Type B pancreatic cell (in vitro differentiated cells): ENCODE results near the gene LINC00237. TPM values are rescaled to one million over a fixed set of nuclear protein-coding genes. Genes with fewer than 3 reads are reported as not detected.

ENCODE experiments used
- DNase-seq: peaks from one replicate; pipeline ENCODE4 v3.0.0; 2021; ENCODE audit warnings: mixed read lengths; ENCODE audit not compliant: unreplicated experiment; ENCODE audit errors: extremely low spot score
- H3K27ac Mint-ChIP-seq: 2 replicates; pipeline ENCODE4 v1.8.0; 2021; ENCODE audit warnings: mild to moderate bottlenecking, mixed read lengths
- H3K27me3 Mint-ChIP-seq: 2 replicates; pipeline ENCODE4 v1.8.0; 2021; ENCODE audit warnings: mixed read lengths
- H3K36me3 Mint-ChIP-seq: 2 replicates; pipeline ENCODE4 v1.8.0; 2021; ENCODE audit warnings: mixed read lengths
- H3K4me1 Mint-ChIP-seq: one replicate; pipeline ENCODE4 v1.8.0; 2021; ENCODE audit warnings: mixed read lengths; ENCODE audit not compliant: unreplicated experiment
- H3K4me3 Mint-ChIP-seq: 2 replicates; pipeline ENCODE4 v1.8.0; 2021; ENCODE audit warnings: mild to moderate bottlenecking, mixed read lengths
- H3K9me3 Mint-ChIP-seq: 2 replicates; pipeline ENCODE4 v1.8.0; 2021; ENCODE audit warnings: mixed read lengths
- CTCF ChIP-seq: fragments of 200-600 bp; sonication (generic); conservative IDR thresholded peaks from 2 replicates; pipeline ENCODE4 v1.5.0; 2021; ENCODE audit warnings: antibody characterized with exemption, mild to moderate bottlenecking
- total RNA-seq: library from RNA; stranded (reverse); gene quantifications from 2 replicates; pipeline ENCODE4 v1.2.1, GENCODE V29; 2021; ENCODE audit warnings: low replicate concordance

Gene LINC00237
- total RNA-seq, 1 donor from 2014 or later: not detected

DNA sequence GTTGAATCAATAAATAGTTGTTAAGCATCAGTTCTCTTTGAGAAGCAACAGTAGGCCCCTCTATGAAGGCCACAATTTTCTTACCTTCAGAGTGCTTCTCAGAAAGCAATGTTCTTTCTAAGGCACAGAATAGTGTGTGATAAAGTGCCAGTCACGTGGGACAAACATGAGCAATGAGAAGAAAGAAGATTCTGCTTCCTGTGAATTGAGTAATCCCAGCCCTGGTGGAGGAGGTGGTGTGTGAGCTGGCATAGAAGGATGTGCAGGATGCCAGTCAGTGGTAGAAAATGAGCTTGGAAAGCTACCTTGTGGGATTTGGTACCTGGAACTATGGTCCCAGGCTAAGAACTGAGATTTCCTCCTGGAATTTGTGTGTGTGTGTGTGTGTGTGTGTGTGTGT is 41.4 kb upstream of the LINC00237 start:
- Mint-ChIP-seq H3K9me3 (no peaks in the 10 kb centered on the region), H3K4me3 (no peak overlapping the region), H3K27ac (no peak overlapping the region), H3K27me3 (no peaks in the 10 kb centered on the region), H3K4me1 (no peaks in the 10 kb centered on the region), H3K36me3 (no peaks in the 10 kb centered on the region)
- no peak for TF ChIP-seq CTCF
- DNase-seq: no peak

DNA sequence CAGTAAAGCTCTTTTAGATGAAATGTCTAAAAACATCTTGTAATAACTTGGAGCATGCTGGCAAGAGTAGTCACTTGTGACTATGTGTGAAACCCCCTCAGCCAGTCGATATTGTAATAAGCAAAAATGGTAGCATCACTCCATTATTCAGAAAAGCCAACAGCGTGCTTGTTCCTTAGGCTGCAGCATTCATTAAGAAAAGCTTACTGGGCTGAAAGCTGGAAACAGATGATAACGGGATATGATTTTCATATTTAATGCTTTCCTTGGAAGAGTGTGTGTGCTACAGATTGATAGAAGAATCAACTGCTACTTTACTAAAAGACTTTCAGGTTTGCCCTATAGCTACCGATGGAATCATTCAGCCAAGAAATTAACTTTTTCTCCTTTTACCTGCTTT is 40.1 kb upstream of the LINC00237 start:
- Mint-ChIP-seq H3K27ac (no peak overlapping the region), H3K36me3 (no peaks in the 10 kb centered on the region), H3K9me3 (no peaks in the 10 kb centered on the region), H3K4me1 (no peaks in the 10 kb centered on the region), H3K4me3 (no peak overlapping the region), H3K27me3 (no peaks in the 10 kb centered on the region)
- TF ChIP-seq CTCF: no peak
- DNase-seq: no peak

- Mint-ChIP-seq H3K27me3 (no peaks in the 10 kb centered on the region), H3K27ac (no peak overlapping the region), H3K9me3 (no peaks in the 10 kb centered on the region), H3K4me1 (no peaks in the 10 kb centered on the region), H3K36me3 (no peaks in the 10 kb centered on the region), H3K4me3 (no peak overlapping the region)
- no peak for TF ChIP-seq CTCF
- no peak for DNase-seq
These were observed 39.3 kb upstream of the LINC00237 start for GRCh38 chr20:21145424-21145823.

DNA sequence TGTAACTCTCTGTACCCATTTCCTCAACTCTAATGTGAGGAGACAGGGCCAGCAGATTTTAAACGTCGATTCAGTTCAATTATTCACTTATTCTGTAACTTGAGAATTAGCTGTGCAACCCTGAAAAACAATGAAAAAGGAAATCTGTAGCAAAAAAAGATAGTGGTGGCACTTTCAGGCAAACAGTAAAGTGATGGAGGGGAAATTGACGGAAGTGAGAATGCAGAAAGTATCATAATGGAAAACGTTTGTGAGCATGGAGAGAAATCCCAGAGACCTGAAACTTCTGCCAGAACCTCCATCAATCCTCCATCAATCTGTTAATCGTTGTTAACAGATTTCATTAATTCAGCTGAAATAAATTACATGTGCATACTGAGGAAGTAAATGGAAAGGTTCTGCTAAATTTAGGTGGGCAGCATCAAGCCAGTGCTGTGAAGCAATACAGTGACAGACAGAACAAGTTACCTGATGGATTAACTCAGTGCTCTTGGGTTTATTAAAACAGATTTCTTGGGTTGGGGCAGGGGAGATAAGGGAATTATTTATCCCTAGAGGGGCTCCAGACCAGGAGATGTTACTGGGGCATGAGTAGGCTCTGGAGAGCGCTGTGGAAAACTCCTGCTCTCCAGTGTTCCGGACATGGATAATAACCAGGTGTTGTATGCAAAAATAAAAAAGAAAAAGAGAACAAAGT is 37.2 kb upstream of the LINC00237 start:
- Mint-ChIP-seq H3K9me3 (no peaks in the 10 kb centered on the region), H3K4me3 (no peak overlapping the region), H3K36me3 (no peaks in the 10 kb centered on the region), H3K27ac (no peak overlapping the region), H3K27me3 (no peaks in the 10 kb centered on the region), H3K4me1 (no peaks in the 10 kb centered on the region)
- TF ChIP-seq CTCF: no peak
- no peak for DNase-seq

GRCh38 chr20:21141825-21142224 is 35.7 kb upstream of the LINC00237 start:
- no peak overlapping the region for H3K4me3 Mint-ChIP-seq
- H3K36me3 Mint-ChIP-seq: no peaks in the 10 kb centered on the region
- no peaks in the 10 kb centered on the region for H3K4me1 Mint-ChIP-seq
- TF ChIP-seq CTCF: no peak
- H3K27ac Mint-ChIP-seq: no peak overlapping the region
- no peak for DNase-seq
- H3K9me3 Mint-ChIP-seq: no peaks in the 10 kb centered on the region
- H3K27me3 Mint-ChIP-seq: no peaks in the 10 kb centered on the region
